Measurements from ENCODE around the gene NETO1.

NETO1 gene

DNA sequence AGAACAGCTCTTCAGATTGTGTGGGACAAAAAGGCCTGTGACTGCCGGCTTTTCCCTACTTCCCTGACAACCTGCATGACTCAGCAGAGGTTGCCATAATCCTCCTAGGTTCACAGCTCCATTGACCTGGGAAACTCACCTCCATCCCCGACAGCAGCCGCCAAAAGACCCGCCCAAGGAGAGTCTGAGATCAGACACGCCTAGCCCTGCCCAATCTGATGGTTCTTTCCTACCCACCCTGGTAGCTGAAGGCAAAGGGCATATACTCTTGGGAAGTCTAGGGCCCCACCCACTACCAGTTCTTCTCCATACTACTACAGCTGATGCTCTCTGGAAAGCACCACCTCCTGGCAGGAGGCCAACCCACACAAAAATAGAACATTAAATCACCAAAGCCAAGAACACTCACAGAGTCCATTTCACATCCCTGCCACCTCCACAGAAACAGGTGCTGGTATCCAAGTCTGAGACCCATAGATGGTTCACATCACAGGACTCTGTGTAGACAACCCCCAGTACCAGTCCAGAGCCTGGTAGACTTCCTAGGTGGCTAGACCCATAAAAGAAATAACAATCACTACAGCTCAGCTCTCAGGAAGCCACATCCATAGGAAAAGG is 140.6 kb downstream of the NETO1 start:
- H3K36me3 Mint-ChIP-seq: no peaks in the 10 kb centered on the region
- no peak overlapping the region for H3K27ac Mint-ChIP-seq
- CTCF ChIA-PET: no interaction called here
- H3K27me3 Mint-ChIP-seq: no peaks in the 10 kb centered on the region
- DNase-seq: no peak
- H3K4me3 Mint-ChIP-seq: no peak overlapping the region
- no peaks in the 10 kb centered on the region for H3K4me1 Mint-ChIP-seq
- no peaks in the 10 kb centered on the region for H3K9me3 Mint-ChIP-seq

DNA sequence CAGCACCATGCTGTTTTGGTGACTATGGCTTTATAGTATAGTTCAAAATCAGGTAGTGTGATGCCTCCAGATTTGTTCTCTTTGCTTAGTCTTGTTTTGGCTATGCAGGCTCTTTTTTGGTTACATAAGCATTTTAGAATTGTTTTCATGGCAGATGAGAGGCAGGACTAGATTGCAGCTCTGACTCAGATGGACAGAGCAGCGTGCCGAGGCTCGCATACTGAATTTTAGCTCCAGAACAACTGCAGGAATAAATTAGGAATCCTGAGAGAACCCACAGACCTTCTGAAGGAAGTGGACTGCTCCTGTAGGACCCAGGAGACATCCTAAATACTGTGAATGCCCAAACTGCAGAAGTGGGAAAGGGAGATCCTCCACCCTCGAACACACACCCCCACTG is 141.6 kb downstream of the NETO1 start:
- no peaks in the 10 kb centered on the region for H3K27me3 Mint-ChIP-seq
- no peak overlapping the region for H3K27ac Mint-ChIP-seq
- no peaks in the 10 kb centered on the region for H3K4me1 Mint-ChIP-seq
- CTCF ChIA-PET: no interaction called here
- no peak overlapping the region for H3K4me3 Mint-ChIP-seq
- no peaks in the 10 kb centered on the region for H3K36me3 Mint-ChIP-seq
- no peaks in the 10 kb centered on the region for H3K9me3 Mint-ChIP-seq
- no peak for DNase-seq

DNA sequence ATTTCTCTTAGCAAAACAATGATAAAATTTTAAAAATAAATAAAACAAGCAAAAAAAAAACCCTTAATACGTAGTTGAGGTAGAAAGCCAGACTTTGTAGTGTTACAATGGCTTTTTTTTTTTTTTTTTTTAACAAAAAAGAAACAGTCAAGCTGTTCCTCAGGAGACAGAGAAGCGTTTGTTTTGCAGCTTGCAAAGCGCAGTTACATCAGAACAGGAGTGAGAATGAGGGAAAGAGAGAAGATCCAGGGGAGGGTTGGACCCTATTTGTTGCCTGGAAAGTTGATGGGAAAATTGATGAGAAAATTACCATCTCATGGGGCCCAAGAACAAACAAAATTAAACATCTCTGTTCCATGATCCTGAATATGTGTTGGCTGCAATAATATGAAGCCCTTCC is 146.5 kb downstream of the NETO1 start:
- no peak for DNase-seq
- Mint-ChIP-seq H3K9me3 (no peaks in the 10 kb centered on the region), H3K36me3 (no peaks in the 10 kb centered on the region), H3K27me3 (no peaks in the 10 kb centered on the region), H3K4me3 (no peak overlapping the region), H3K4me1 (no peaks in the 10 kb centered on the region), H3K27ac (no peak overlapping the region)
- CTCF ChIA-PET: no interaction called here

DNA sequence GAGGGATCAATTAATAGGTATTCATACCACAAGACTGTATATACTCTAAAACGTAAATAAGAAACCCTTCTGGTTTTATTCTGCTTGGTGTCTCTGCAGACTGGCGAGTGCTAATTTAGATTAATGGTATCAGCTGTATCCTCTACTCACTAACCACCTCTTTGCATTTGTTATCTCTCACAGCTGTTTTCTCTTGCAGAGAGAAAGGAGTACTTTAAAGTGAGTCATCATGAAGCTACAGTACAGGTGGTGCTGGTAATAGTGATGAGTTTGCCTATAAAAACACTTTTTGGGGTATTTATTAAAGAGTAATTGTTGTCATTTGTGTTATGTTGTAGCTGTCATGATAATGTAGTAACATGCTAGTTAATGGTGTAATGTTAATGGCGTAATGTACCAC is 147.7 kb downstream of the NETO1 start:
- H3K27ac Mint-ChIP-seq: no peak overlapping the region
- no peaks in the 10 kb centered on the region for H3K36me3 Mint-ChIP-seq
- H3K4me1 Mint-ChIP-seq: no peaks in the 10 kb centered on the region
- H3K9me3 Mint-ChIP-seq: no peaks in the 10 kb centered on the region
- H3K4me3 Mint-ChIP-seq: no peak overlapping the region
- CTCF ChIA-PET: no interaction called here
- no peak for DNase-seq
- no peaks in the 10 kb centered on the region for H3K27me3 Mint-ChIP-seq

DNA sequence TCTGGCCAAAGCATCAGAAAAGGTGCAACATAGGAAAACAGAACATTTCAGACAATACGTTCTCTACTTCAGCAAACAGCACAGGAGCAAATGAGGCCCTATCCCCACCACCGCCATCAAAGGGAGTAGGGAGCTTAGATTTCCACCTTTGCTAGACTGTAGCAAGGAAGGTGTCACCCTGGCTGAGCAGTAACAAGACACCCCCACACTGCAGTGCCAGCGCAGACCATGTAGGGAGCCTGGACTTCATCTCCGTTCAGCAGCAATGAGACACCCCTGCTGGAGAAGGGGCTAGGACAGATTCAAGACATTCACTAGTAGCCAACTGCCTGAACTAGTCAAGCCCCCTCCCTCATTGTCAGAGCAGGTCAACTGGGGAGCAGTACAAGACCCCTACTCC is 163.6 kb downstream of the NETO1 start:
- H3K36me3 Mint-ChIP-seq: no peaks in the 10 kb centered on the region
- DNase-seq: no peak
- no peaks in the 10 kb centered on the region for H3K4me1 Mint-ChIP-seq
- H3K4me3 Mint-ChIP-seq: no peak overlapping the region
- no peaks in the 10 kb centered on the region for H3K27me3 Mint-ChIP-seq
- CTCF ChIA-PET: no interaction called here
- H3K9me3 Mint-ChIP-seq: no peaks in the 10 kb centered on the region
- H3K27ac Mint-ChIP-seq: no peak overlapping the region

DNA sequence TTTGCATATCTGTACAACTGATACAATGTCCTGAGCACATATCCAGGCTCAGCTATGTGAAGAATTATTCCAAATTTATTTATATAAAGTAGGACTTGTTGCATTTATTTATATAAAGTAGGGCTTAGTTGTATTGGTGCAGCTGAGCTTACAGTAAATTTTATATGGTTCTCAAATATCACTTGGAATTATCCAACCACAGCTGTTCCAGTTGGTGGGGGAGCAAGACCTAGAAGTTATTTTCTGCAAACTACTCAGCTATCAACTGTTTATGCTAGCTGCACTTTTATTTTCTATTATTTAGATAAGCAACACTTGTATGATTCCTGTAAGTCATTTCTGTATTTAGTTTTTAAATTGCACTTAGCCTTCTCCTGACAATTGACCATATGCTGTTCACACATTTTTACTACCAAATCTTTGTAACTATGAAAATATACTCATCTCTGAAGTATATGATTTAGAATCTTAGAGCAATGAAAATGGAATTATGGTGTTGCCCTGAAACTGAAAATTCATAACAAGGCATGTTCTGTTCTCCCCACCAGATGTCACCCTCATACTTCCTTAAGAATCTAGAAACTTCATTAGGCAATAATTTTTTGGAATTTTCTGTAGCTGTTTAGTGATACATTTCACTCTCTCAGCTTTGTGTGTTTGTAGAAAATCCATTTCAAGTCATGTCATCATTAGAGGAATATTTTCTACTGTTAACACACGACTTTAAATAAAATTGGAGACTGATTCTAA is 166.7 kb downstream of the NETO1 start:
- Mint-ChIP-seq H3K9me3 (no peaks in the 10 kb centered on the region), H3K27ac (no peak overlapping the region), H3K4me3 (no peak overlapping the region), H3K27me3 (no peaks in the 10 kb centered on the region), H3K4me1 (no peaks in the 10 kb centered on the region), H3K36me3 (no peaks in the 10 kb centered on the region)
- CTCF ChIA-PET: no interaction called here
- DNase-seq: no peak

DNA sequence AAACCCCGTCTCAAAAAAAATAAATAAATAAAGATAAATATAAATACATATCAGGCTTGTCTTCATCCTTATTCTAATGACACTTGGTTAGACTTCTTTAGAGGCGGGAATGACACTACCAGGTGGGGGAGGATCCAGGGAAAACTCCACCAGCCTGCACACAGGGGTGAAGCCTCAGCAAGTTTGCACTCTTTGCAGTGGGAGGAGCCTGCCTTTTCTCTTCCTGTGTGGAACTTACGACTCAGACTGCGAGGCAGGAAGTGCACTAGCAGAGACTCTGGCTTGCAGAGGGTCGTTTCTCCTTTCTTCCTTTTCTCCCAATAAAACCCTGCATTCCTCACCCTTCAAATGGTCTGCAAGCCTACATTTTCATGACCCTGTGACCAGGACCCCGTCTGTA is 170.1 kb downstream of the NETO1 start:
- H3K4me1 Mint-ChIP-seq: no peaks in the 10 kb centered on the region
- no peak overlapping the region for H3K27ac Mint-ChIP-seq
- CTCF ChIA-PET: no interaction called here
- H3K36me3 Mint-ChIP-seq: no peaks in the 10 kb centered on the region
- H3K27me3 Mint-ChIP-seq: no peaks in the 10 kb centered on the region
- no peaks in the 10 kb centered on the region for H3K9me3 Mint-ChIP-seq
- no peak for DNase-seq
- H3K4me3 Mint-ChIP-seq: no peak overlapping the region

DNA sequence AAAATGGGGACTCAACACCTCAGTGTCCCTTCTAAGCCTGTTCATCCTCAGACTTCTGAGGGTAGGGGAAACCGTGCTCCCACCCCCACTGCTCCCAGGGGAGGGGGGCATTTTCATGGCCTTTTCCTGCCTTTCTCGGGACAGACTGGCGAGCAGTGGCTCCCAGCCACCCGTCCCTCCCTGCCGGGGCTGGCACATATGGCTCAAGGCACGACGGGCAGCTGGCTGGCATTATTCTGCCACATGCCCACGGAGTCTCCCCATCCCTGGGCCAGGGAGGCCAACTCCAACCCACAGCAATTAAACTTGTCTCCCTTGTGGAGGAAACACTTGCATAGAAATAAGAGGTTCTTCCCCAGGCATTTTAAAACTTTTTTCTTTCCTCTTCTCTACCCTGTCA is 175.2 kb downstream of the NETO1 start:
- Mint-ChIP-seq H3K4me1 (no peaks in the 10 kb centered on the region), H3K27ac (no peak overlapping the region), H3K36me3 (no peaks in the 10 kb centered on the region), H3K4me3 (no peak overlapping the region), H3K27me3 (no peaks in the 10 kb centered on the region), H3K9me3 (no peaks in the 10 kb centered on the region)
- no peak for DNase-seq
- CTCF ChIA-PET: no interaction called here

Data from activated naive CD4-positive, alpha-beta T cell treated with anti-CD3 and anti-CD28 coated beads, Interleukin-2, amount 10 ng/mL, durations not matched to agents 7 days and 5 days (primary cell).